Measurements from ENCODE around the gene DAP.
A peak's percentile ranks its signal among the peaks of the same experiment; 100 is the strongest.

The DAP gene

GRCh38 chr5:10689391-10690081 is 71.5 kb downstream of the DAP start:
- peak in 1 of 3 experiments; percentile 19 for DNase-seq (ENCODE audit: low read depth in 3 of 3)

GRCh38 chr5:10688651-10689171 is 72.3 kb downstream of the DAP start:
- no peak for DNase-seq (ENCODE audit: low read depth in 3 of 3)

- no peak for DNase-seq (ENCODE audit: low read depth in 3 of 3)
These were observed 74.1 kb downstream of the DAP start for GRCh38 chr5:10686890-10687289.

DNA sequence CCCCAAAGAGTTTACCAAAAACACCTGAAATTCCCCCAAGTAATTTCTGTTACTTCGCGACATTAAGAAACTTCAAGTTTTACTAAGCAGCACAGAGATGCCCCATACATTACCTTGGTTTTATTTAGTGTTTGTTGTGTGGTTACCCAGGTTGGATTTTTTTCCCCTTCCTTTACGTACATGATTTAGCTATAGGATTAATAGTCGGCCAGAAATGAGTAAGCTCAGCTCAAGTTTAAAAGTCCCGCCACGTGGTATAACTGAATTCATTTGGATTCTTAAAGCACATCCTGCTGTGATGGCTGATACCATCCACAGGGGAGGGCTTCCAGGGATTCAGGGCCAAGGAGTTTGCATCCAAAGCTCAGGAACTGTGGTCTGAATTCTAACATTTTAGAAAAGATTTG is 75.9 kb downstream of the DAP start:
- no peak for DNase-seq (ENCODE audit: low read depth in 3 of 3)

GRCh38 chr5:10684303-10685086 is 76.5 kb downstream of the DAP start:
- no peak for DNase-seq (ENCODE audit: low read depth in 3 of 3)

- DNase-seq (ENCODE audit: low read depth in 3 of 3), result no peak
These were observed 78.1 kb downstream of the DAP start for GRCh38 chr5:10682801-10683525.

GRCh38 chr5:10681731-10682679 is 79.0 kb downstream of the DAP start:
- DNase-seq (ENCODE audit: low read depth in 3 of 3), result no peak

DNA sequence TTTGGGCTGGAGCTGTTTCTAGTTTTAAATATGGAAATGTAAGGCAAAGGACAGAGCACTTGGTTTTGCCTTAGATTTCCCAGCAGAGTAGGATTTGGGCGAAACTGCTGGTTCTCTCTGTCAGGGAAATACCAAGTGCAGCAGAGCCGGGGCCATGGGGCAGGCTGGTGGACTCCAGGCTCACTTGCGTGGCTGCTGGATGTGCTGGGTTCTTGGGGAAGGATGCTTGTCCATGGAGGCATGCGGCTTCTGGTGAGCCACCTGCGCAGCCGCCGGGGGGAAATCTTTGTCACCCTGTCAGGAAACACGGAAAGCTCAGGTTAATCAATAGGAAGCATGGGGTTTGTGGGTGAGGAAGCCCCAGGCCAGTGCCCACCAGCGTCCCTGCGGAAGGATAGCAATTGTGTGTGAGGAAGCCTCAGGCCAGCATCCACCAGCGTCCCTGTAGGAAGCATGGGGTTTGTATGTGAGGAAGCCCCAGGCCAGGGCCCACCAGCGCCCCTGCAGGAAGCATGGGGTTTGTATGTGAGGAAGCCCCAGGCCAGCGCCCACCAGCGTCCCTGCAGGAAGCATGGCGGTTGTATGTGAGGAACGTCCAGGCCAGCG is 80.1 kb downstream of the DAP start:
- DNase-seq (ENCODE audit: low read depth in 3 of 3), result no peak

DNA sequence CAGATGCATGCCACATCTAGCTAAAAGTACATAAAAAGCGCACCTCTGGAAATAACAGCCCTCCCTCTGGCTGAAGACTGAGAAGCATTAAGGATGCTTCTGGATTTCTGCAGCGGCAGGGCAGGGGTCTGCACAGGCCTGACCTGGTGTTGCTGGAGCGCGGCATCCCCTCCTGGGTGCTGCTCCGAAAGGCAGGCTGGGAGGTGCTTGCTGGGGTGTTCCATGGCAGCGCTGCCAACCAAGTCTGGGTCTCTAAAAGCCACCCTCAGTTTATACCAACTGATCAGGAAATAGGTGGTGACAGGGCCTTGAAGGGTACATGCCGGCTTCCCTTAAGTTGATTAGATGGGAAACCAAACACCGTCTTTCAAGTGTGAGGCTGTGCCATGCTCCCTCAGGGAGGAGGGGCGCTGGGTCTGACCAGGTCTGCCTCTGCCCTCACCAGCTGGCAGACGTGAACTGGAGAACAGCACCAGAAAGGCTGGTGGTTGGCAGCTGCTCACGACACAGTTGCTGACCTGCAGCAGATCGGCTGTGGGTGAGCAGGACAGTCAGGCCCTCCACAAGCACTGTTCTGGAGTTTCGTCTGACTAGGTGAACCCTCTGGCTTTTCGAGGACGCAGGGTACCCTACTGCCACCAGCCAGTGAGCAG is 81.6 kb downstream of the DAP start:
- no peak for DNase-seq (ENCODE audit: low read depth in 3 of 3)

DNA sequence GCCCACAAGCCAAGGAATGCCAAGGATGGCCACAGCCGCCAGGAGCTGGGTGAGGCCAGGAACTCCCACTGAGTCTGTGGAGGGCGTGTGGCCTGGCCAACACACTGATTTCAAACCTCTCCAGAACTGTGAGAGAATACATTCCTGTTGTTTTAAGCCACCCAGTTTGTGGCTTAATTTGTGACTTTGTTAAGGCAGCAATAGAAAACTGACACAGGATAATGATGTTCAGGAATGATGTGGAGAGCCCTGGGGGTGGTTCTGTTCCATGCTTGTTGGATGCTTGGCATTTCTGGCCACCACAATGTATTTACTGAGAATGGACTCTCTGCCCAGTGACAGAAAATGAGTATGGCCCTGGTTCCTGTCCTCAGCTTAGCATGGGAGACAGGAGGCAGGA is 82.8 kb downstream of the DAP start:
- DNase-seq (ENCODE audit: low read depth in 3 of 3), result no peak

DNA sequence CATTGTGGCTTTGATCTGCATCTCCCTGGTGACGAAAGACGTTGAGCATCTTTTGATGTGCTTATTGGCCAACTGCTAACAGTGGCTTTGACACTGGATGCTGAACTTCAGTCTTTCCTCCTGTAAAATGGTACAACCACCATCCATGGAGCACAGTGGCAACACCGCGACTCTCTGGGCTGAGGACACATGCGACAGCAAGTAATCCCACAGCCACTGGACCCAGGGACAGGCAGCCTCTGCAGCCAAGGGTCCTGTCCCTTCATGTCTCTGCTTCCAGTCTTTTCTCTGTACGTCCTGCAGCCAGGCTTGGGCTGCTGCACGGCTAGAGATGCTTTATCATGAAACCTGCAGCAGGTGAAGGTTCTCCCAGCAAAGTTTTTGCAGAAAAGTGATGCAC is 83.5 kb downstream of the DAP start:
- no peak for DNase-seq (ENCODE audit: low read depth in 3 of 3)

DNA sequence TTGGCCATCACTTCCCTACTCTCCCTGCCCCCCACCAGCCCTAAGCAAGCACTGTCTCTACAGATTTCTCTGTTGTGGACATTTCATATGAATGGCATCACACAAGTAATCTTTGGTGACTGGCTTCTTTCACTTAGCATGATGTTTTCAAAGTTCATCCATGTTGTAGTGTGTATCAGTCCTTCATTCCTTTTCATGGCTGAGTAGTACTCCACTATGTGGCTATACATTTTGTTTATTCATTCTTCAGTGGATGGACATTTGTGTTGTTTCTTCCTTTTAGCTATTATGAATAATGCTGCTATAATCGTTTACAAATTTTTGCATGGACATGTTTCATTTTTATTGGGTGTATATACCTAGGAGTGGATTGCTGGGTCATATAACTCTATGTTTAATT is 84.1 kb downstream of the DAP start:
- DNase-seq (ENCODE audit: low read depth in 3 of 3), result no peak

DNA sequence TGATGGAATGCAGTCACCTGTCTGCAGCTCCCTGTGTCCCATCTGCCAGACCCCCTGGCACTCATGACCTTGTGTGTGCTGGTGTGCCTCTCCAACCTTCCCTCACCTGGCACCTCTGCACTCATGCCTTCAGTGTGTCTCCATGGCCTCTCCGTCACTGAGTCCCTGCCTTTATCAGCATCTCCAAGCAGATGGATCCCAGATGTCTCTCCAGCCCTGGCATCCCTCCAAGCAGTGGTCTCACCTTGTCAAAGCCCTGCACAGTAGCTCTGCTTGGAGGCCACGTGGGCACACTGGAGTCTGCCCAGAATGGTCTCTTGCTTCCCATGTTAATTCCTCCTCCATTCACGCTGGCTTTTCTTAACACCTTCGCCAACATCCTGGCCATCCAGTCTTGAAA is 84.8 kb downstream of the DAP start:
- no peak for DNase-seq (ENCODE audit: low read depth in 3 of 3)

DNA sequence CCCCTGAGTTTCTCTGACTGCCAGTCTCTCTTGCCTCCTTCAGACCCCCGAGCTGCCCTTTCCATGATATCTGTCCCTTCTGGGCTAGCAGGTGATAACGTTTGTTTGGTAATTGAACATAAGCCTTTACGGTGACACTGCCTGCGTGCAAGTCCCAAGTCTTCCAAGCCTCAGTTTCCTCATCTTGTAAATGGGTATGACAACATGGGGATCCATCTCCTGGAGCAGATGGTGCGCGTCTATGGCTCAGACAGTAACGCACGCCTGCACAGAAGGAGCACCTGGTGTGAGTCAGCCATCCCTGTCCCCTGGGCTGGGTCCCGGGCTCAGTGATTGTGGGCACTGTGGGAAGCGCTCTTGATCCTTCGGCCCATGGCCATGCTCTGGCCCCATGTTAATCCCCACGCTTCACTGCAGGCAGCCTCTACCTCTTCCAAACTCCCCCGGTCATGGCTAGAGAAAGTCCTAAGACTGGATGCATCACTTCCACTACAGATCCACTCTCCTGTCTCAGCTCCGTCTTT is 85.8 kb downstream of the DAP start:
- no peak for DNase-seq (ENCODE audit: low read depth in 3 of 3)

GRCh38 chr5:10674582-10674981 is 86.5 kb downstream of the DAP start:
- DNase-seq (ENCODE audit: low read depth in 3 of 3), result no peak

GRCh38 chr5:10674096-10674495 is 86.9 kb downstream of the DAP start:
- DNase-seq (ENCODE audit: low read depth in 3 of 3), result no peak

- DNase-seq (ENCODE audit: low read depth in 3 of 3), result no peak
These were observed 87.6 kb downstream of the DAP start for GRCh38 chr5:10673407-10673806.

DNA sequence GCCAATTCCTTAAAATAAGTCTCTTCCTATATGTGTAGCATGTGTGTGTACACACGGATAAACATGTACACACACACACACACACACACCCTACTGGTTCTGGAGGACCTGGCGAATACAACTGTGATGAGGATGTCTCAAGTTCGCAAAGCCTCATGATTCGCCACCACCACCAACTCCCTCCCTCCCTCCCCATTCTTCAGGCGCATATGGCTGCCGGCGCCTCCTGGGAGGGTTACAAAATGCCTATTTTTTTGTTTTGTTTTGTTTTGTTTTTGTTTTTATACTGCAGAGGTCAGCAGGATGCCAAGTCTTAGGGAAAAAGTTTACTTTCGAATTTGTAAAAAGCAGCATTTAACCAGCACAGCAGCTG is 88.0 kb downstream of the DAP start:
- DNase-seq (ENCODE audit: low read depth in 3 of 3), result no peak

GRCh38 chr5:10672146-10673016 is 88.7 kb downstream of the DAP start:
- no peak for DNase-seq (ENCODE audit: low read depth in 3 of 3)

Measured in stimulated activated CD4-positive, alpha-beta T cell treated with anti-CD3 and anti-CD28 coated beads, TNF-alpha, amount 100 ng/mL, for 24 hours (primary cell).